Measurements from ENCODE around the gene COL4A6. TPM values are rescaled to one million over a fixed set of nuclear protein-coding genes. Genes with fewer than 3 reads are reported as not detected.

Gene COL4A6
- total RNA-seq, 1 donor from 2014 or later, result under 0.01 TPM

- H3K36me3 ChIP-seq, result no peaks in the 10 kb centered on the region
- intact Hi-C loops (cut with DNase I), result no loop called here
- no peaks in the 10 kb centered on the region for H3K4me1 ChIP-seq
- no peak overlapping the region for H3K4me3 ChIP-seq
- TF ChIP-seq CTCF (IDR thresholded peaks at IDR 0.05), result no peak
- H3K27me3 ChIP-seq, result no peaks in the 10 kb centered on the region
- H3K27ac ChIP-seq, result no peak overlapping the region
- DNase-seq (ENCODE audit: low spot score in 2 of 2), result no peak
- H3K9me3 ChIP-seq, result no peaks in the 10 kb centered on the region
Measured at GRCh38 chrX:108198420-108198819, 239.8 kb downstream of the COL4A6 start.

GRCh38 chrX:108186811-108187210 is 251.4 kb downstream of the COL4A6 start:
- no peaks in the 10 kb centered on the region for H3K9me3 ChIP-seq
- no peaks in the 10 kb centered on the region for H3K36me3 ChIP-seq
- no peak overlapping the region for H3K27ac ChIP-seq
- intact Hi-C loops (cut with DNase I), result no loop called here
- no peaks in the 10 kb centered on the region for H3K27me3 ChIP-seq
- TF ChIP-seq CTCF (IDR thresholded peaks at IDR 0.05), result no peak
- H3K4me3 ChIP-seq, result no peak overlapping the region
- H3K4me1 ChIP-seq, result no peaks in the 10 kb centered on the region
- no peak for DNase-seq (ENCODE audit: low spot score in 2 of 2)

DNA sequence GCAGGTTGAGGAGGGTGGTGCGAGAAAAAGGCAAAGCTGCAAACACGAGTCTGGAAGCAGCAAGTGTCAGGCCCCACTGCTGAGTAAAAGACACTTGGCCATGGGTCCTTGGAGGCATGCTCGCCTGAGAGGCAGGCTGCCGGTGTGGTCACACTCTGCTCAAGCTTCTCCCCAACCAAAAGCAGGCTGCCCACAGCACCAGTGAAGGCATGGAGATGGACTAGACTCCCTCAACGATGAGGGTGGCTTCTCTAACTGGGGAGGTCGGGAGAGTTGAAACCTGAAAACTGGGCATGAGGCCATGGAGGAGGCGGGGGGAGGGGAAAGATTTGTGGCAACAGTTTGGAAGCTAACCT is 260.1 kb downstream of the COL4A6 start:
- Histone ChIP-seq H3K9me3 (no peaks in the 10 kb centered on the region), H3K4me3 (no peak overlapping the region), H3K27ac (no peak overlapping the region), H3K4me1 (no peaks in the 10 kb centered on the region), H3K36me3 (no peaks in the 10 kb centered on the region), H3K27me3 (no peaks in the 10 kb centered on the region)
- no peak for TF ChIP-seq CTCF (IDR thresholded peaks at IDR 0.05)
- no peak for DNase-seq (ENCODE audit: low spot score in 2 of 2)
- intact Hi-C loops (cut with DNase I), result no loop called here

GRCh38 chrX:108177351-108178142 is 260.7 kb downstream of the COL4A6 start:
- no peaks in the 10 kb centered on the region for H3K36me3 ChIP-seq
- intact Hi-C loops (cut with DNase I), result no loop called here
- no peaks in the 10 kb centered on the region for H3K9me3 ChIP-seq
- H3K27me3 ChIP-seq, result no peaks in the 10 kb centered on the region
- DNase-seq (ENCODE audit: low spot score in 2 of 2), result no peak
- TF ChIP-seq CTCF (IDR thresholded peaks at IDR 0.05), result no peak
- no peak overlapping the region for H3K4me3 ChIP-seq
- no peak overlapping the region for H3K27ac ChIP-seq
- H3K4me1 ChIP-seq, result no peaks in the 10 kb centered on the region

- no peak for TF ChIP-seq CTCF (IDR thresholded peaks at IDR 0.05)
- Histone ChIP-seq H3K4me3 (no peak overlapping the region), H3K36me3 (no peaks in the 10 kb centered on the region), H3K4me1 (no peaks in the 10 kb centered on the region), H3K9me3 (no peaks in the 10 kb centered on the region), H3K27me3 (no peaks in the 10 kb centered on the region), H3K27ac (no peak overlapping the region)
- intact Hi-C loops (cut with DNase I), result no loop called here
- DNase-seq (ENCODE audit: low spot score in 2 of 2), result no peak
Measured at GRCh38 chrX:108173874-108174273, 264.3 kb downstream of the COL4A6 start.

DNA sequence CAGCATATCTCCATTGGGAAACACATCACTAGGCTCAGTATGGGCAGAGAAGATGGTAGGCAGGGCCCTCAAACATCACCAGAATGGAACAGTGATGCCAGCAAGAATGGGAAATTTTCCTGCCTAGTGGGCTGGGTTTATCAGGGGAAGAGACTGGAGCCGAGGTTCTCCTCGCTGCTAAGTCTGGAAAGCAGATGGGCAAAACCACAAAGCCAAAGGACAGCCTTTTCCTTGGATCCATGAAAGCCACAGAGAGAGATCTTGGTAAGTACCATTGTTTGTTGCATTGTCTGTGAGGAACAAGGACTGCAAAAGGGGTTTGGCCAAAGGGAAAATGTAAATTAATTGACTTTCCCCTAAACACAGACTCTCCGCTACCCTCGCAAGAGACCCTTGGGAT is 266.6 kb downstream of the COL4A6 start:
- no peak for DNase-seq (ENCODE audit: low spot score in 2 of 2)
- H3K27ac ChIP-seq, result no peak overlapping the region
- H3K4me3 ChIP-seq, result no peak overlapping the region
- H3K9me3 ChIP-seq, result no peaks in the 10 kb centered on the region
- H3K4me1 ChIP-seq, result no peaks in the 10 kb centered on the region
- no peak for TF ChIP-seq CTCF (IDR thresholded peaks at IDR 0.05)
- H3K27me3 ChIP-seq, result no peaks in the 10 kb centered on the region
- no peaks in the 10 kb centered on the region for H3K36me3 ChIP-seq
- intact Hi-C loops (cut with DNase I), result no loop called here

Data from ascending aorta (tissue), 2 donors.